Measurements from ENCODE around the gene TRDN.
"Not testable (repeated sequence)": the region's sequence is repeated elsewhere in the genome, so short reads cannot be mapped to it uniquely, and the experiment has no call there.

Gene TRDN

GRCh38 chr6:123562677-123563076 is 74.1 kb downstream of the TRDN start:
- no peak for DNase-seq (ENCODE audit: low read depth, low spot score)

- DNase-seq (ENCODE audit: low read depth, low spot score): no peak
Observed at GRCh38 chr6:123562264-123562663, 74.5 kb downstream of the TRDN start.

- DNase-seq (ENCODE audit: low read depth, low spot score): not testable (repeated sequence)
Observed at GRCh38 chr6:123559816-123560215, 76.9 kb downstream of the TRDN start.

- not testable (repeated sequence) for DNase-seq (ENCODE audit: low read depth, low spot score)
Observed at GRCh38 chr6:123557474-123557873, 79.3 kb downstream of the TRDN start.

GRCh38 chr6:123551939-123552707 is 84.6 kb downstream of the TRDN start:
- DNase-seq (ENCODE audit: low read depth, low spot score): no peak

- no peak for DNase-seq (ENCODE audit: low read depth, low spot score)
Observed at GRCh38 chr6:123550052-123550617, 86.6 kb downstream of the TRDN start.

- DNase-seq (ENCODE audit: low read depth, low spot score): no peak
Observed at GRCh38 chr6:123549476-123549875, 87.3 kb downstream of the TRDN start.

GRCh38 chr6:123547216-123547978 is 89.4 kb downstream of the TRDN start:
- DNase-seq (ENCODE audit: low read depth, low spot score): no peak

GRCh38 chr6:123546537-123546936 is 90.2 kb downstream of the TRDN start:
- DNase-seq (ENCODE audit: low read depth, low spot score): no peak

GRCh38 chr6:123541462-123541861 is 95.3 kb downstream of the TRDN start:
- no peak for DNase-seq (ENCODE audit: low read depth, low spot score)

- no peak for DNase-seq (ENCODE audit: low read depth, low spot score)
Observed at GRCh38 chr6:123533862-123534648, 102.7 kb downstream of the TRDN start.

- DNase-seq (ENCODE audit: low read depth, low spot score): no peak
Observed at GRCh38 chr6:123529843-123530242, 106.9 kb downstream of the TRDN start.

GRCh38 chr6:123529058-123529457 is 107.7 kb downstream of the TRDN start:
- no peak for DNase-seq (ENCODE audit: low read depth, low spot score)

GRCh38 chr6:123527406-123527805 is 109.3 kb downstream of the TRDN start:
- DNase-seq (ENCODE audit: low read depth, low spot score): no peak

- DNase-seq (ENCODE audit: low read depth, low spot score): no peak
Observed at GRCh38 chr6:123526128-123526527, 110.6 kb downstream of the TRDN start.

- DNase-seq (ENCODE audit: low read depth, low spot score): no peak
Observed at GRCh38 chr6:123524781-123525180, 112.0 kb downstream of the TRDN start.

GRCh38 chr6:123520217-123520616 is 116.5 kb downstream of the TRDN start:
- no peak for DNase-seq (ENCODE audit: low read depth, low spot score)

GRCh38 chr6:123519189-123519505 is 117.6 kb downstream of the TRDN start:
- no peak for DNase-seq (ENCODE audit: low read depth, low spot score)

GRCh38 chr6:123518441-123519188 is 118.1 kb downstream of the TRDN start:
- no peak for DNase-seq (ENCODE audit: low read depth, low spot score)

GRCh38 chr6:123515715-123516114 is 121.0 kb downstream of the TRDN start:
- DNase-seq (ENCODE audit: low read depth, low spot score): no peak

GRCh38 chr6:123509112-123509511 is 127.6 kb downstream of the TRDN start:
- no peak for DNase-seq (ENCODE audit: low read depth, low spot score)

Data from iPS DF 19.7 (cell line).